ENCODE data around the gene WT1. TPM values are rescaled to one million over a fixed set of nuclear protein-coding genes. Genes with fewer than 3 reads are reported as not detected.

Gene WT1
- total RNA-seq, 4 donors from 2014 or later = not detected

GRCh38 chr11:32366666-32367065 lies 68.7 kb downstream of the WT1 start:
- TF ChIP-seq EP300 (IDR thresholded peaks at IDR 0.05) (no peak), POLR2AphosphoS5 (IDR thresholded peaks at IDR 0.05) (no peak), CTCF (IDR thresholded peaks at IDR 0.05) (no peak), POLR2A (IDR thresholded peaks at IDR 0.05) (no peak)
- Histone ChIP-seq H3K27me3 (no peaks in the 10 kb centered on the region), H3K9me3 (no peaks in the 10 kb centered on the region), H3K4me3 (no peak overlapping the region), H3K36me3 (no peaks in the 10 kb centered on the region), H3K4me1 (no peaks in the 10 kb centered on the region), H3K27ac (no peak overlapping the region)
- 77% methylated on average over 1 of the region's 1 CpG for WGBS
- DNase-seq (ENCODE audit: low spot score in 2 of 2) = no peak

- Histone ChIP-seq H3K9me3 (no peaks in the 10 kb centered on the region), H3K27me3 (no peaks in the 10 kb centered on the region), H3K27ac (no peak overlapping the region), H3K4me3 (no peak overlapping the region), H3K4me1 (no peaks in the 10 kb centered on the region), H3K36me3 (no peaks in the 10 kb centered on the region)
- no peak for DNase-seq (ENCODE audit: low spot score in 2 of 2)
- TF ChIP-seq EP300 (IDR thresholded peaks at IDR 0.05) = no peak
- no peak for TF ChIP-seq POLR2A (IDR thresholded peaks at IDR 0.05)
- no peak for TF ChIP-seq POLR2AphosphoS5 (IDR thresholded peaks at IDR 0.05)
- no peak for TF ChIP-seq CTCF (IDR thresholded peaks at IDR 0.05)
- WGBS = 76% methylated on average over 4 of the region's 4 CpGs
Measured at GRCh38 chr11:32365192-32365591, 70.1 kb downstream of the WT1 start.

- WGBS = 25% methylated on average over 13 of the region's 13 CpGs
- no peak for DNase-seq (ENCODE audit: low spot score in 2 of 2)
- no peaks in the 10 kb centered on the region for H3K9me3 ChIP-seq
Measured at GRCh38 chr11:32358729-32359128, 76.6 kb downstream of the WT1 start.

GRCh38 chr11:32353884-32354283 lies 81.5 kb downstream of the WT1 start:
- 47% methylated on average over 6 of the region's 6 CpGs for WGBS
- TF ChIP-seq POLR2AphosphoS5 (IDR thresholded peaks at IDR 0.05) (no peak), POLR2A (IDR thresholded peaks at IDR 0.05) (no peak), CTCF (IDR thresholded peaks at IDR 0.05) (no peak), EP300 (IDR thresholded peaks at IDR 0.05) (no peak)
- Histone ChIP-seq H3K36me3 (no peaks in the 10 kb centered on the region), H3K9me3 (no peaks in the 10 kb centered on the region), H3K4me3 (no peak overlapping the region), H3K4me1 (no peaks in the 10 kb centered on the region), H3K27ac (no peak overlapping the region), H3K27me3 (peaks cover 6% of the 10 kb centered on the region)
- DNase-seq (ENCODE audit: low spot score in 2 of 2) = no peak

More at GRCh38 chr11:32358729-32359128, 76.6 kb downstream of the WT1 start:
- Histone ChIP-seq H3K4me1 (no peaks in the 10 kb centered on the region), H3K27me3 (peaks cover 13% of the 10 kb centered on the region), H3K27ac (no peak overlapping the region), H3K36me3 (no peaks in the 10 kb centered on the region), H3K4me3 (no peak overlapping the region)
- no peak for TF ChIP-seq POLR2A (IDR thresholded peaks at IDR 0.05)
- no peak for TF ChIP-seq EP300 (IDR thresholded peaks at IDR 0.05)
- TF ChIP-seq POLR2AphosphoS5 (IDR thresholded peaks at IDR 0.05) = no peak

- no peak overlapping the region for H3K4me3 ChIP-seq
- no peak for DNase-seq (ENCODE audit: low spot score in 2 of 2)
- no peaks in the 10 kb centered on the region for H3K4me1 ChIP-seq
- 28% methylated on average over 1 of the region's 1 CpG for WGBS
- H3K36me3 ChIP-seq = no peaks in the 10 kb centered on the region
- TF ChIP-seq POLR2AphosphoS5 (IDR thresholded peaks at IDR 0.05) = no peak
- no peak overlapping the region for H3K27ac ChIP-seq
- no peaks in the 10 kb centered on the region for H3K27me3 ChIP-seq
- no peaks in the 10 kb centered on the region for H3K9me3 ChIP-seq
Measured at GRCh38 chr11:32348502-32348901, 86.8 kb downstream of the WT1 start.

GRCh38 chr11:32344946-32345345 lies 90.4 kb downstream of the WT1 start:
- Histone ChIP-seq H3K4me3 (no peak overlapping the region), H3K4me1 (no peaks in the 10 kb centered on the region), H3K36me3 (no peaks in the 10 kb centered on the region), H3K27ac (no peak overlapping the region), H3K27me3 (no peaks in the 10 kb centered on the region), H3K9me3 (no peaks in the 10 kb centered on the region)
- WGBS = 60% methylated on average over 5 of the region's 5 CpGs
- no peak for DNase-seq (ENCODE audit: low spot score in 2 of 2)
- TF ChIP-seq EP300 (IDR thresholded peaks at IDR 0.05) (no peak), POLR2A (IDR thresholded peaks at IDR 0.05) (no peak), POLR2AphosphoS5 (IDR thresholded peaks at IDR 0.05) (no peak), CTCF (IDR thresholded peaks at IDR 0.05) (no peak)
